Fibroblast of skin of back (primary cell): ENCODE measurements around the gene SEH1L. TPM values are rescaled to one million over a fixed set of nuclear protein-coding genes. Genes with fewer than 3 reads are reported as not detected.
"Not testable (repeated sequence)": the region's sequence is repeated elsewhere in the genome, so short reads cannot be mapped to it uniquely, and the experiment has no call there.

ENCODE experiments used
- DNase-seq: peaks from one replicate; pipeline ENCODE4 v3.0.0-alpha.2; 2013
- polyA plus RNA-seq, 2 experiments: library from polyadenylated mRNA; unstranded; fragments of 120-200 nt; gene quantifications; one replicate each; pipeline ENCODE4 v1.2.1, GENCODE V29; 2013; ENCODE audit not compliant: insufficient read length in 2 of 2

The SEH1L gene
- polyA plus RNA-seq (2013, experiment 1 of 2; ENCODE audit: insufficient read length) = 32.7 TPM
- polyA plus RNA-seq (2013, experiment 2 of 2; ENCODE audit: insufficient read length) = 25.7 TPM

GRCh38 chr18:12947285-12948049, at the start of gene SEH1L:
SEH1L (plus strand) TSS chr18:12948011; CDS start chr18:12948122, 111 bp downstream.
- peak; percentile 95 for DNase-seq

- DNase-seq = not testable (repeated sequence)
Measured at GRCh38 chr18:12901208-12901607, 46.6 kb upstream of the SEH1L start.

- DNase-seq = no peak
Measured at GRCh38 chr18:12904012-12904516, 43.7 kb upstream of the SEH1L start.

GRCh38 chr18:12906119-12906518, 41.7 kb upstream of the SEH1L start:
- DNase-seq = no peak

GRCh38 chr18:12906773-12907172, 41.0 kb upstream of the SEH1L start:
- DNase-seq = no peak

GRCh38 chr18:12907258-12907925, 40.4 kb upstream of the SEH1L start:
- peak; percentile 95 for DNase-seq

GRCh38 chr18:12908706-12909105, 39.1 kb upstream of the SEH1L start:
- peak; percentile 26 for DNase-seq

GRCh38 chr18:12911025-12911928, 36.5 kb upstream of the SEH1L start:
- no peak for DNase-seq

GRCh38 chr18:12911929-12912703, 35.7 kb upstream of the SEH1L start:
- no peak for DNase-seq

GRCh38 chr18:12921178-12921577, 26.6 kb upstream of the SEH1L start:
- DNase-seq = no peak

- DNase-seq = no peak
Measured at GRCh38 chr18:12922266-12922665, 25.5 kb upstream of the SEH1L start.

GRCh38 chr18:12924616-12925015, 23.2 kb upstream of the SEH1L start:
- DNase-seq = no peak

GRCh38 chr18:12928206-12928605, 19.6 kb upstream of the SEH1L start:
- DNase-seq = no peak

GRCh38 chr18:12928641-12929040, 19.2 kb upstream of the SEH1L start:
- no peak for DNase-seq

- DNase-seq = no peak
Measured at GRCh38 chr18:12929477-12930083, 18.2 kb upstream of the SEH1L start.

- no peak for DNase-seq
Measured at GRCh38 chr18:12930376-12930775, 17.4 kb upstream of the SEH1L start.

- DNase-seq = no peak
Measured at GRCh38 chr18:12930908-12931307, 16.9 kb upstream of the SEH1L start.

GRCh38 chr18:12933327-12933726, 14.5 kb upstream of the SEH1L start:
- DNase-seq = no peak

GRCh38 chr18:12934454-12935071, 13.2 kb upstream of the SEH1L start:
- DNase-seq = peak; percentile 86

GRCh38 chr18:12939162-12939561, 8.6 kb upstream of the SEH1L start:
- DNase-seq = no peak

GRCh38 chr18:12943215-12943614, 4.6 kb upstream of the SEH1L start:
- peak; percentile 30 for DNase-seq
